IPS DF 6.9 (cell line): ENCODE measurements around the gene RPLP1.
"Not testable (repeated sequence)": the region's sequence is repeated elsewhere in the genome, so short reads cannot be mapped to it uniquely, and the experiment has no call there.

Experiments
- DNase-seq: peaks from one replicate; pipeline ENCODE4 v3.0.0-alpha.2; 2013; ENCODE audit warnings: low read depth, low spot score
- H3K27ac ChIP-seq: one replicate; pipeline ENCODE4 v1.5.1; 2013; ENCODE audit warnings: low read length, control low read depth
- H3K27me3 ChIP-seq: 2 replicates; pipeline ENCODE4 v1.6.1; 2013; ENCODE audit warnings: mild to moderate bottlenecking, low read length; ENCODE audit not compliant: control insufficient read depth, insufficient read depth
- H3K36me3 ChIP-seq: 2 replicates; pipeline ENCODE4 v1.6.1; 2013; ENCODE audit warnings: low read length; ENCODE audit not compliant: control insufficient read depth, insufficient read depth
- H3K4me1 ChIP-seq: 2 replicates; pipeline ENCODE4 v1.6.1; 2013; ENCODE audit warnings: low read length; ENCODE audit not compliant: control insufficient read depth, insufficient read depth
- H3K4me3 ChIP-seq: 2 replicates; pipeline ENCODE4 v1.5.1; 2013; ENCODE audit warnings: mild to moderate bottlenecking, low read length
- H3K9me3 ChIP-seq: 2 replicates; pipeline ENCODE4 v1.6.1; 2013; ENCODE audit warnings: low read length, inconsistent platforms; ENCODE audit not compliant: control insufficient read depth, insufficient read depth
- WGBS: extraction: QIAGEN DNeasy Blood & Tissue Kit; methylation state at CpG from one replicate; pipeline ENCODE4 v1.1.7; 2013; ENCODE audit warnings: mixed read lengths, missing lambda C conversion rate; ENCODE audit not compliant: insufficient read length, insufficient coverage; 5-methylcytosine and 5-hydroxymethylcytosine counted together

The RPLP1 gene

GRCh38 chr15:69435985-69436384 lies 16.6 kb upstream of the RPLP1 start:
- no CpG with 5 or more reads among the region's 4 CpGs for WGBS
- no peaks in the 10 kb centered on the region; the same call in 1 of the 2 replicates for H3K9me3 ChIP-seq
- peaks cover 28% of the 10 kb centered on the region; the same call in 1 of the 2 replicates for H3K36me3 ChIP-seq
- DNase-seq: no peak
- no peak overlapping the region for H3K27ac ChIP-seq
- no peaks in the 10 kb centered on the region for H3K4me1 ChIP-seq
- H3K4me3 ChIP-seq: no peak overlapping the region
- no peaks in the 10 kb centered on the region for H3K27me3 ChIP-seq

DNA sequence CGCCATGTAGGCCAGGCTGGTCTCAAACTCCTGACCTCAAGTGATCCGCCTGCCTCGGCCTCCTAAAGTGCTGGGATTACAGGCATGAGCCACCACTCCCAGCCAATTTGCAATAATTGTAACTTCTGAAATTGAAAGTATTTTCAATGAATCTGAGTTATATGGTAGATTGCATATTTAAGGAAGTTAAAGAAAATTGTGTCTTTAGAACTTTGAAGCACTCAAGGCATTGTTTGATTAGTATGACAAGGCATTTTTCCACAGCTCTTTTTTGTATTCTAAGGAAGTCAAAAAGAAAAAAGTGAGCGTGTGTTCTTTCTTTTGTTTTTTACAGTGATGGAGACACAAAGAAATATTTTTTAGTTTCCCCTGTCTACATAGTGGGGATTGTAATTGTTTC lies 15.7 kb upstream of the RPLP1 start:
- H3K4me1 ChIP-seq: no peaks in the 10 kb centered on the region
- DNase-seq: no peak
- WGBS: no CpG with 5 or more reads among the region's 4 CpGs
- no peak overlapping the region for H3K4me3 ChIP-seq
- no peak overlapping the region for H3K27ac ChIP-seq
- H3K9me3 ChIP-seq: no peaks in the 10 kb centered on the region; the same call in 1 of the 2 replicates
- H3K27me3 ChIP-seq: no peaks in the 10 kb centered on the region
- H3K36me3 ChIP-seq: peaks cover 29% of the 10 kb centered on the region

GRCh38 chr15:69439623-69440022 lies 13.0 kb upstream of the RPLP1 start:
- Histone ChIP-seq H3K9me3 (no peaks in the 10 kb centered on the region; the same call in 1 of the 2 replicates), H3K4me1 (no peaks in the 10 kb centered on the region), H3K4me3 (no peak overlapping the region), H3K27ac (no peak overlapping the region), H3K36me3 (peaks cover 24% of the 10 kb centered on the region), H3K27me3 (no peaks in the 10 kb centered on the region)
- no CpG with 5 or more reads among the region's 4 CpGs for WGBS
- no peak for DNase-seq

DNA sequence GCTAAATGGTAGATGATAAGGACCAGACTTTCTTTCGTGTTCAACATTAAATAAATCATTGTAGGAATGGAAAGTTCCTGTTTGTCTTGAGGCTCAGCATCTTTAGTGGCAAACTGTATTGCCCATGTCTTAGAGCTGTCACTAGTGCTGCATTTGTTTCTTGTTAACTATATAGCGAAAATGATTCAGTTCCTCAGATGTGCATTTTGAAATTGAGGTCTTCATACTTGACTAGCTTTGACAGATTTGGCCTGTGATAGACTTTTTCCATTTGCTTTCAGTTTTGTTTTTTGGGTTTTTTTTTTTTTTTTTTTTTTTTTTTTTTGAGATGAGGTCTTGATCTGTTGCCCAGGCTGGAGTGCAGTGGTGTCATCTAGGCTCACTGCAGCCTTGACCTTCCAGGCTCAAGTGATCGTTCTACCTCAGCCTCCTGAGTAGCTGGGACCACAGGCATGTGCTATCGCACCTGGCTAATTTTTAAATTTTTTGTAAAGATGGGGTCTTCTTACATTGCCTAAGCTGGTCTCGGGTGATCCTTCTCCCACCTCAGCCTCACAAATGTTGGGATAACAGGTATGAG lies 9.5 kb upstream of the RPLP1 start:
- DNase-seq: no peak
- no CpG with 5 or more reads among the region's 5 CpGs for WGBS
- H3K36me3 ChIP-seq: peaks cover 25% of the 10 kb centered on the region
- H3K4me3 ChIP-seq: no peak overlapping the region
- no peaks in the 10 kb centered on the region; the same call in 1 of the 2 replicates for H3K9me3 ChIP-seq
- H3K27ac ChIP-seq: no peak overlapping the region
- H3K27me3 ChIP-seq: no peaks in the 10 kb centered on the region
- H3K4me1 ChIP-seq: no peaks in the 10 kb centered on the region

DNA sequence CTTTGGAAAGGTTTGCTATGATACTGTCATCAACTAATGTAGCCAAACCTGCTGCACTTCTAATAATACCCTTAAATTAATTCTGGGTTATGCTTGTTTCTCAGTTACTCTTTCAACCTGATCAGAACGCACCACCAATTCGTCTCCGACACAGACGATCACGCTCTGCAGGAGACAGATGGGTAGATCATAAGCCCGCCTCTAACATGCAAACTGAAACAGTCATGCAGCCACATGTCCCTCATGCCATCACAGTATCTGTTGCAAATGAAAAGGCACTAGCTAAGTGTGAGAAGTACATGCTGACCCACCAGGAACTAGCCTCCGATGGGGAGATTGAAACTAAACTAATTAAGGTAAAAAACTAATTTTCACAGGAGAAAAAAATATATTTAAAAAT lies 7.9 kb upstream of the RPLP1 start:
- Histone ChIP-seq H3K4me3 (no peak overlapping the region), H3K4me1 (no peaks in the 10 kb centered on the region), H3K36me3 (peaks cover 18% of the 10 kb centered on the region), H3K27ac (no peak overlapping the region), H3K27me3 (no peaks in the 10 kb centered on the region), H3K9me3 (no peaks in the 10 kb centered on the region; the same call in 1 of the 2 replicates)
- no peak for DNase-seq
- no CpG with 5 or more reads among the region's 7 CpGs for whole genome bisulfite sequencing

DNA sequence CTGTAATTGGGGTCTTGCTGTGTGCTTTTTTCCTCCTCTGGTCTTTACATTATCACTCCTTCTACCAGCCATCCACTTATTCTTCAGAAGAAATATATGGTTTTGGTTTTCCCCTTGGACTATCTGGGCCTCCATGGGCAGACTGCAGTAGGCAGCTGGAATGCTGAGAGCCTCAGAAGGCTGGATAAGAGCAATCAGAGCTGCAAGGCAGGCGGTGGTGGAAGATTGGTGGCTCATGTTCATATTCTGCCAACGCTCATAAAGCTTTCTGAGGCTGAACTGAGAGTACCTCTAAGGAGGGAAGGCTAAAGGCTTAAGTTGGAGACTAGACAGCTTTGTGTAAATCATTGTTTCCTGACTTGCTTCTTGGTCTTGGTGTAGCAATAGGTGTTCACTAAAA lies 5.7 kb upstream of the RPLP1 start:
- H3K36me3 ChIP-seq: peaks cover 9% of the 10 kb centered on the region; the same call in 1 of the 2 replicates
- no CpG with 5 or more reads among the region's 2 CpGs for WGBS
- H3K4me1 ChIP-seq: no peaks in the 10 kb centered on the region

GRCh38 chr15:69450221-69450620 lies 2.4 kb upstream of the RPLP1 start:
- H3K4me3 ChIP-seq, H3K4me1 ChIP-seq, H3K27ac ChIP-seq, H3K9me3 ChIP-seq, H3K27me3 ChIP-seq, DNase-seq: not testable (repeated sequence)
- peaks cover 14% of the 10 kb centered on the region; the same call in 1 of the 2 replicates for H3K36me3 ChIP-seq
- no CpG with 5 or more reads among the region's 4 CpGs for WGBS

More for the DNA sequence above, 5.7 kb upstream of the RPLP1 start:
- Histone ChIP-seq H3K9me3 (no peaks in the 10 kb centered on the region), H3K4me3 (no peak overlapping the region), H3K27me3 (no peaks in the 10 kb centered on the region), H3K27ac (no peak overlapping the region)
- DNase-seq: no peak

- H3K4me3 ChIP-seq: no peak overlapping the region
Observed at GRCh38 chr15:69450968-69451695, 1.5 kb upstream of the RPLP1 start.

GRCh38 chr15:69451951-69452691 lies 497 bp upstream of the RPLP1 start:
- H3K9me3 ChIP-seq: no peaks in the 10 kb centered on the region
- WGBS: no CpG with 5 or more reads among the region's 32 CpGs
- no peak overlapping the region for H3K27ac ChIP-seq
- no peaks in the 10 kb centered on the region for H3K27me3 ChIP-seq
- no peak for DNase-seq
- H3K4me1 ChIP-seq: no peaks in the 10 kb centered on the region
- peaks cover 17% of the 10 kb centered on the region; the same call in 1 of the 2 replicates for H3K36me3 ChIP-seq
- H3K4me3 ChIP-seq: peak overlapping the region; percentile 85; the same call in 1 of the 2 replicates

More at GRCh38 chr15:69450968-69451695, 1.5 kb upstream of the RPLP1 start:
- Histone ChIP-seq H3K36me3 (peaks cover 20% of the 10 kb centered on the region; the same call in 1 of the 2 replicates), H3K4me1 (no peaks in the 10 kb centered on the region), H3K27me3 (no peaks in the 10 kb centered on the region), H3K9me3 (no peaks in the 10 kb centered on the region), H3K27ac (no peak overlapping the region)
- WGBS: no CpG with 5 or more reads among the region's 12 CpGs
- no peak for DNase-seq

- Histone ChIP-seq H3K9me3 (no peaks in the 10 kb centered on the region), H3K27me3 (no peaks in the 10 kb centered on the region), H3K4me1 (no peaks in the 10 kb centered on the region), H3K4me3 (no peak overlapping the region), H3K36me3 (peaks cover 17% of the 10 kb centered on the region; the same call in 1 of the 2 replicates), H3K27ac (no peak overlapping the region)
- DNase-seq: no peak
- no CpG with 5 or more reads among the region's 5 CpGs for WGBS
Observed at GRCh38 chr15:69454953-69455352, 2.3 kb downstream of the RPLP1 start.
